Activated CD8-positive, alpha-beta T cell treated with anti-CD3 and anti-CD28 coated beads for 36 hours (primary cell): ENCODE measurements around the gene LACTB. TPM values are rescaled to one million over a fixed set of nuclear protein-coding genes. Genes with fewer than 3 reads are reported as not detected.

ENCODE experiments used
- ATAC-seq: fragments of 200-7000 bp; cut with Tn5 transposase; one replicate; pipeline ENCODE4 v1.10.0; 2021; ENCODE audit warnings: mild to moderate bottlenecking, moderate library complexity
- CTCF ChIA-PET: fragments of 350-600 bp; sonication (Branson Sonifier 250); formaldehyde crosslinking; loops from one replicate; lab custom pipeline; 2021; ENCODE audit warnings: antibody characterized with exemption; lab: Charles Lee
- POLR2A ChIA-PET: fragments of 350-600 bp; sonication (Branson Sonifier 250); formaldehyde crosslinking; loops from one replicate; lab custom pipeline; 2021; ENCODE audit warnings: antibody characterized with exemption; lab: Charles Lee
- DNase-seq: peaks from one replicate; pipeline ENCODE4 v3.0.0-alpha.2; 2020
- H3K27ac Mint-ChIP-seq: one replicate; pipeline ENCODE4 v1.8.0; 2021; ENCODE audit warnings: mild to moderate bottlenecking, mixed read lengths
- H3K27me3 Mint-ChIP-seq: one replicate; pipeline ENCODE4 v1.8.0; 2021; ENCODE audit warnings: mixed read lengths
- H3K36me3 Mint-ChIP-seq: one replicate; pipeline ENCODE4 v1.8.0; 2021; ENCODE audit warnings: low read depth, mixed read lengths
- H3K4me1 Mint-ChIP-seq: one replicate; pipeline ENCODE4 v1.8.0; 2021; ENCODE audit warnings: low read depth, mixed read lengths
- H3K4me3 Mint-ChIP-seq: one replicate; pipeline ENCODE4 v1.8.0; 2021; ENCODE audit warnings: mild to moderate bottlenecking, moderate library complexity, mixed read lengths
- H3K9me3 Mint-ChIP-seq: one replicate; pipeline ENCODE4 v1.8.0; 2021; ENCODE audit warnings: mixed read lengths
- intact Hi-C: fragments of 100-400 bp; cut with micrococcal nuclease; formaldehyde crosslinking; loops from one replicate; pipeline ENCODE4 v1.10.0; 2022
- total RNA-seq, 2 experiments: library from RNA; stranded (reverse); gene quantifications; one replicate each; pipeline ENCODE4 v1.2.3, GENCODE V29; 2021
- TF ChIP-seq, protein P1 (sequence below): fragments of 200-600 bp; IDR thresholded peaks from one replicate; pipeline ENCODE4 v1.8.0; 2022; ENCODE audit warnings: antibody characterized with exemption, mild to moderate bottlenecking

LACTB gene
- total RNA-seq, 2 experiments from 2014 or later = 27.3 to 28.3 TPM

DNA sequence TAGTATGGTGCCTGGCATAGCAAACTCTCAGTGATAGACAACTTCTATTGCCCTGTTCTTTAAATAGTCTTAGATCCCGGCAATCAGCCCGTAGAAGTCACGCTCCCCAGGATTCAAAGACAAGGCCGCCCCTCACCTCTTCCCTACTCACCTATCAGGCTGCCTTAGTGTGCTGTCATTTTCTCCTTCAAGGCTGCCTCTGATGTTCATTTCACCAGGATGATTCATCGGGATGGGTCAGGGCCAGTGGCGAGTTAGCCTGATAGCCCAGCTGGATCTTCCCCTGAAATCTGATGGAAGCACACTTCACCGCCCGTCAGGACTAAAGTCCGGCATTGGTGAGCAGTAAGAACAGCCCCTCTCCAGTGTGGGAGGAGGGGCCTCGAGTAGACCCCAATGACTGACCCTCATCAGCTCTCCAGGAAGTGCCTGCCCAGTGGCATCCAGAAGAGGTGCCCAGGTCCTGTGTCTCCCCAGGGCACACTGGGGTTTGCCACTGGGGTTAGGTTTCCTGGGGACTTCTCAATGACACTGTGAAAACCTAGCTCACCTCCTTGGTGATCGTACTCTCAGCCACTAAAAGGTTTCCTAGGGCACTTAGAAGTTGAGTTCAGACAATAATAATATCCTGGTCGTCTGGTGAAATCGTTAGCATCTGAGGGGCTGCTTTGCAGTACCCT, 41.6 kb upstream of the LACTB start:
- Mint-ChIP-seq H3K9me3 (no peaks in the 10 kb centered on the region), H3K36me3 (no peaks in the 10 kb centered on the region), H3K4me3 (no peak overlapping the region), H3K27me3 (peaks cover 9% of the 10 kb centered on the region), H3K4me1 (peaks cover 8% of the 10 kb centered on the region), H3K27ac (no peak overlapping the region)
- TF ChIP-seq, protein P1, sequence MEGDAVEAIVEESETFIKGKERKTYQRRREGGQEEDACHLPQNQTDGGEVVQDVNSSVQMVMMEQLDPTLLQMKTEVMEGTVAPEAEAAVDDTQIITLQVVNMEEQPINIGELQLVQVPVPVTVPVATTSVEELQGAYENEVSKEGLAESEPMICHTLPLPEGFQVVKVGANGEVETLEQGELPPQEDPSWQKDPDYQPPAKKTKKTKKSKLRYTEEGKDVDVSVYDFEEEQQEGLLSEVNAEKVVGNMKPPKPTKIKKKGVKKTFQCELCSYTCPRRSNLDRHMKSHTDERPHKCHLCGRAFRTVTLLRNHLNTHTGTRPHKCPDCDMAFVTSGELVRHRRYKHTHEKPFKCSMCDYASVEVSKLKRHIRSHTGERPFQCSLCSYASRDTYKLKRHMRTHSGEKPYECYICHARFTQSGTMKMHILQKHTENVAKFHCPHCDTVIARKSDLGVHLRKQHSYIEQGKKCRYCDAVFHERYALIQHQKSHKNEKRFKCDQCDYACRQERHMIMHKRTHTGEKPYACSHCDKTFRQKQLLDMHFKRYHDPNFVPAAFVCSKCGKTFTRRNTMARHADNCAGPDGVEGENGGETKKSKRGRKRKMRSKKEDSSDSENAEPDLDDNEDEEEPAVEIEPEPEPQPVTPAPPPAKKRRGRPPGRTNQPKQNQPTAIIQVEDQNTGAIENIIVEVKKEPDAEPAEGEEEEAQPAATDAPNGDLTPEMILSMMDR = no peak
- ChIA-PET POLR2A (interaction anchor here (0.7 to 1.0 kb wide), 2 partner anchors 11 to 45 kb away, joined by 3 read pairs; no protein-coding TSS in a partner anchor), CTCF (interaction anchor here (0.9 to 1.8 kb wide), 2 partner anchors 14 to 32 kb away, joined by 3 to 9 read pairs; no protein-coding TSS in a partner anchor)
- DNase-seq = no peak
- intact Hi-C loops = no loop called here
- no peak for ATAC-seq

DNA sequence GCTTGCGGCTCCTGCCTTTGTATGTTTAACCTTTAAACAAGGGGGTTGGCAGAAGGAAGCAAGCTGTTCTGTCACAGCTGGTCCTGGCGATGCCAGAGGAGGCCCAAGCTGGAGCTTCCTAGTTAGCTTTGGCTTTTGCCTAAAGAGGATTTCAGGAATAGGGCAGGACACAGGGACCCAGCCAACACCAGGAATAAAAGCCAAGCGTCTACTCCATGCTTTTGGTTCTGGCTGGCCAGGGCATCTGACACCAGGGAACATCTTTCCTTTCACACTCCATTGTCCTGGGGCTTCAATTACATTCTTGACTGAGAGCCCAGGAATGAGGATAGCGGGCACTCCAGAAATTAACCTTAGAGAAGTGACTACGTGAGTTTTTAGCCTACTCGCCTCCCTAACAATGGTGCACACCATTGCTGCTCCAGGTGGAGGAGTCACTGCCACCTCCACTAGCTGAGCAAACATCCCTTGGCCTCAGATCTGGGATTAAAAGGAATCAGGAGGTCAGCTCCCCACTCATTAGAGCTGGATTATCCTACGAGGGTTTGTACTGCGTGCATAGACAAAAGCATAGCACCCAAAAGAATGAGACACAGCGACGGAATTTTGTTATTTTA, 40.9 kb upstream of the LACTB start:
- DNase-seq (no peak), ATAC-seq (no peak)
- H3K4me1 Mint-ChIP-seq = peaks cover 4% of the 10 kb centered on the region
- H3K36me3 Mint-ChIP-seq = no peaks in the 10 kb centered on the region
- TF ChIP-seq, protein P1 = no peak
- intact Hi-C loops = no loop called here
- CTCF ChIA-PET = interaction anchor here (0.9 to 1.8 kb wide), 2 partner anchors 13 to 33 kb away, joined by 3 to 9 read pairs; no protein-coding TSS in a partner anchor
- peaks cover 9% of the 10 kb centered on the region for H3K27me3 Mint-ChIP-seq
- H3K4me3 Mint-ChIP-seq = no peak overlapping the region
- H3K27ac Mint-ChIP-seq = no peak overlapping the region
- POLR2A ChIA-PET = interaction anchor here (0.7 kb wide), 1 partner anchor 12 kb away, joined by 3 read pairs; no protein-coding TSS in a partner anchor
- H3K9me3 Mint-ChIP-seq = no peaks in the 10 kb centered on the region

DNA sequence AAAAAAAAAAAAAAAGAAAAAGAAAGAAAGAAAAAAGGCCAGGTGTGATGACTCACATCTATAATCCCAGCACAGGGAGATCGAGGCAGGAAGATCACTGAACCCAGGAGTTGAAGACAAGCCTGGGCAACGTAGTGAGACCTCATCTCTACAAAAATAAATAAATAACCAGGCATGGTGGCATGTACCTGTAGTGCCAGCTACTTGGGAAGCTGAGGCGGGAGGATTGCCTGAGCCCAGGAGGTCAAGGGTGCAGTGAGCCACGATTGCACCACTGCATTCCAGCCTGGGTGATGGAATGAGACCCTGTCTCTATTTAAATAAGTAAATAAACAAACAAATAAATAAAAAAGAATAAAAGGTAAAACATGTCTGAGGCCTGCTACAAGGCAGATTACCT, 39.3 kb upstream of the LACTB start:
- intact Hi-C loops = no loop called here
- POLR2A ChIA-PET = interaction anchor here (0.6 kb wide), 1 partner anchor 9 kb away, joined by 3 read pairs; no protein-coding TSS in a partner anchor
- Mint-ChIP-seq H3K4me3 (no peak overlapping the region), H3K36me3 (no peaks in the 10 kb centered on the region), H3K27me3 (peaks cover 9% of the 10 kb centered on the region), H3K27ac (no peak overlapping the region), H3K4me1 (no peaks in the 10 kb centered on the region), H3K9me3 (no peaks in the 10 kb centered on the region)
- TF ChIP-seq, protein P1 = no peak
- CTCF ChIA-PET = interaction anchor here (1.5 kb wide), 1 partner anchor 10 kb away, joined by 5 read pairs; no protein-coding TSS in a partner anchor
- no peak for DNase-seq
- no peak for ATAC-seq

DNA sequence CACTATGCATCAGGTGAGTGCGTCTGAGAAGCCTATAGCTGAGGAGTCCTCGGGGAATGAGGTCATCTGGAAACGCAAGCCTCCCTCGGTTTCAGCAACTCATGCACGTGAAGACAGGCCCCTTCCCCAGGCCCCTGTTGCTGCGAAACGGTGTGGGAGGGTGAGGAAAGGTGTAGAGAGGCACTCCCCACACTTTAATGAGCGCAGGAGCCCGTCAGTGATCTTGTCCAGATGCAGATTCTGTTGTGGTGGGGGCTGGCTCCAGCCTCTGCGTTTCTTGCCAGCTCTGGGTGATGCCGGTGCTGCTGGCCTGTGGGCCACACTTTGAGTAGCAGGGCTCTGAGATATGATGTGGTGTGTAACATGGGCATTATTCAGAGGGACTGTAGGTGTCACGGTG, 38.6 kb upstream of the LACTB start:
- no peaks in the 10 kb centered on the region for H3K9me3 Mint-ChIP-seq
- H3K36me3 Mint-ChIP-seq = no peaks in the 10 kb centered on the region
- CTCF ChIA-PET = interaction anchor here (0.8 to 1.5 kb wide), 3 partner anchors 10 to 35 kb away, joined by 4 to 6 read pairs (median 5); no protein-coding TSS in a partner anchor
- H3K4me3 Mint-ChIP-seq = no peak overlapping the region
- peaks cover 7% of the 10 kb centered on the region for H3K27me3 Mint-ChIP-seq
- H3K4me1 Mint-ChIP-seq = no peaks in the 10 kb centered on the region
- POLR2A ChIA-PET = interaction anchor here (0.6 kb wide), 1 partner anchor 10 kb away, joined by 3 read pairs; no protein-coding TSS in a partner anchor
- TF ChIP-seq, protein P1 = no peak
- intact Hi-C loops = no loop called here
- no peak for DNase-seq
- no peak overlapping the region for H3K27ac Mint-ChIP-seq
- no peak for ATAC-seq
